SK-N-SH treated with all-trans-retinoic acid at 6 μM for 48 hours (cell line): ENCODE results near the gene WDR55.

Experiments used
- ATAC-seq: fragments of 200-7000 bp; cut with Tn5 transposase; 3 replicates; pipeline ENCODE4 v1.9.1; 2020; ENCODE audit warnings: mild to moderate bottlenecking, moderate library complexity
- CSDC2 ChIP-seq: fragments of 250-450 bp; sonication (Bioruptor Pico); IDR thresholded peaks from 2 replicates; pipeline ENCODE4 v1.5.0; 2020; ENCODE audit warnings: mild to moderate bottlenecking, moderate library complexity
- ESRRG ChIP-seq: fragments of 250-450 bp; sonication (Bioruptor Pico); IDR thresholded peaks from 2 replicates; pipeline ENCODE4 v1.6.1; 2021; ENCODE audit warnings: mild to moderate bottlenecking
- GLIS3 ChIP-seq: fragments of 250-450 bp; sonication (Bioruptor Pico); IDR thresholded peaks from 2 replicates; pipeline ENCODE4 v1.5.0; 2020; ENCODE audit warnings: mild to moderate bottlenecking, moderate library complexity
- OSR1 ChIP-seq: fragments of 250-450 bp; sonication (Bioruptor Pico); IDR thresholded peaks from 2 replicates; pipeline ENCODE4 v1.8.0; 2022; ENCODE audit warnings: moderate library complexity, mild to moderate bottlenecking, inconsistent platforms
- PATZ1 ChIP-seq: fragments of 250-450 bp; sonication (Bioruptor Pico); IDR thresholded peaks from 2 replicates; pipeline ENCODE4 v1.8.0; 2020; ENCODE audit warnings: mild to moderate bottlenecking, moderate library complexity, borderline replicate concordance
- TCF4 ChIP-seq: fragments of 250-450 bp; sonication (Bioruptor Pico); IDR thresholded peaks from 2 replicates; pipeline ENCODE4 v1.8.0; 2021; ENCODE audit warnings: mild to moderate bottlenecking, moderate library complexity, borderline replicate concordance
- TOX ChIP-seq: fragments of 250-450 bp; sonication (Bioruptor Pico); IDR thresholded peaks from 2 replicates; pipeline ENCODE4 v1.8.0; 2021; ENCODE audit warnings: mild to moderate bottlenecking, moderate library complexity, borderline replicate concordance
- TSHZ2 ChIP-seq: fragments of 250-450 bp; sonication (Bioruptor Pico); IDR thresholded peaks from 2 replicates; pipeline ENCODE4 v1.5.0; 2020; ENCODE audit warnings: mild to moderate bottlenecking, moderate library complexity
- ZFP3 ChIP-seq: fragments of 250-450 bp; sonication (Bioruptor Pico); IDR thresholded peaks from 2 replicates; pipeline ENCODE4 v1.5.0; 2020; ENCODE audit warnings: mild to moderate bottlenecking, moderate library complexity
- ZFP30 ChIP-seq: fragments of 450-650 bp; formaldehyde crosslinking; IDR thresholded peaks from 2 replicates; pipeline ENCODE4 v1.5.0; 2022; ENCODE audit warnings: mild to moderate bottlenecking, moderate library complexity
- ZNF565 ChIP-seq: fragments of 450-650 bp; formaldehyde crosslinking; conservative IDR thresholded peaks from 2 replicates; pipeline ENCODE4 v1.5.0; 2020; ENCODE audit warnings: low read depth, mild to moderate bottlenecking, moderate library complexity
- ZNF70 ChIP-seq: fragments of 450-650 bp; formaldehyde crosslinking; IDR thresholded peaks from 2 replicates; pipeline ENCODE4 v1.5.0; 2020; ENCODE audit warnings: mild to moderate bottlenecking, moderate library complexity
- ZNF8 ChIP-seq: fragments of 450-650 bp; formaldehyde crosslinking; IDR thresholded peaks from 2 replicates; pipeline ENCODE4 v1.5.0; 2020; ENCODE audit warnings: mild to moderate bottlenecking, moderate library complexity
- TF ChIP-seq, protein P1 (sequence below): fragments of 250-450 bp; sonication (Bioruptor Pico); IDR thresholded peaks from 2 replicates; pipeline ENCODE4 v1.5.1; 2021; ENCODE audit warnings: mild to moderate bottlenecking, moderate library complexity
- TF ChIP-seq, protein P2 (sequence below): fragments of 250-450 bp; sonication (Bioruptor Pico); IDR thresholded peaks from 2 replicates; pipeline ENCODE4 v1.8.0; 2021; ENCODE audit warnings: low read depth, mild to moderate bottlenecking, moderate library complexity, borderline replicate concordance

Gene WDR55

GRCh38 chr5:140671472-140672125 is 6.9 kb downstream of the WDR55 start:
- TF ChIP-seq TSHZ2 (no peak), ZNF565 (CRISPR knock-in tag) (no peak), PATZ1 (CRISPR knock-in tag) (no peak), GLIS3 (CRISPR knock-in tag) (no peak), ZNF8 (CRISPR knock-in tag) (no peak), ZFP30 (CRISPR knock-in tag) (no peak), CSDC2 (CRISPR knock-in tag) (no peak)
- TF ChIP-seq, protein P1, sequence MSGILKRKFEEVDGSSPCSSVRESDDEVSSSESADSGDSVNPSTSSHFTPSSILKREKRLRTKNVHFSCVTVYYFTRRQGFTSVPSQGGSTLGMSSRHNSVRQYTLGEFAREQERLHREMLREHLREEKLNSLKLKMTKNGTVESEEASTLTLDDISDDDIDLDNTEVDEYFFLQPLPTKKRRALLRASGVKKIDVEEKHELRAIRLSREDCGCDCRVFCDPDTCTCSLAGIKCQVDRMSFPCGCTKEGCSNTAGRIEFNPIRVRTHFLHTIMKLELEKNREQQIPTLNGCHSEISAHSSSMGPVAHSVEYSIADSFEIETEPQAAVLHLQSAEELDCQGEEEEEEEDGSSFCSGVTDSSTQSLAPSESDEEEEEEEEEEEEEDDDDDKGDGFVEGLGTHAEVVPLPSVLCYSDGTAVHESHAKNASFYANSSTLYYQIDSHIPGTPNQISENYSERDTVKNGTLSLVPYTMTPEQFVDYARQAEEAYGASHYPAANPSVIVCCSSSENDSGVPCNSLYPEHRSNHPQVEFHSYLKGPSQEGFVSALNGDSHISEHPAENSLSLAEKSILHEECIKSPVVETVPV (CRISPR knock-in tag), result no peak
- TF ChIP-seq, protein P2, sequence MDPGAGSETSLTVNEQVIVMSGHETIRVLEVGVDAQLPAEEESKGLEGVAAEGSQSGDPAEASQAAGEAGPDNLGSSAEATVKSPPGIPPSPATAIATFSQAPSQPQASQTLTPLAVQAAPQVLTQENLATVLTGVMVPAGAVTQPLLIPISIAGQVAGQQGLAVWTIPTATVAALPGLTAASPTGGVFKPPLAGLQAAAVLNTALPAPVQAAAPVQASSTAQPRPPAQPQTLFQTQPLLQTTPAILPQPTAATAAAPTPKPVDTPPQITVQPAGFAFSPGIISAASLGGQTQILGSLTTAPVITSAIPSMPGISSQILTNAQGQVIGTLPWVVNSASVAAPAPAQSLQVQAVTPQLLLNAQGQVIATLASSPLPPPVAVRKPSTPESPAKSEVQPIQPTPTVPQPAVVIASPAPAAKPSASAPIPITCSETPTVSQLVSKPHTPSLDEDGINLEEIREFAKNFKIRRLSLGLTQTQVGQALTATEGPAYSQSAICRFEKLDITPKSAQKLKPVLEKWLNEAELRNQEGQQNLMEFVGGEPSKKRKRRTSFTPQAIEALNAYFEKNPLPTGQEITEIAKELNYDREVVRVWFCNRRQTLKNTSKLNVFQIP (CRISPR knock-in tag), result no peak
- TF ChIP-seq, all 23 proteins: peak for 0
- ATAC-seq, result no peak

DNA sequence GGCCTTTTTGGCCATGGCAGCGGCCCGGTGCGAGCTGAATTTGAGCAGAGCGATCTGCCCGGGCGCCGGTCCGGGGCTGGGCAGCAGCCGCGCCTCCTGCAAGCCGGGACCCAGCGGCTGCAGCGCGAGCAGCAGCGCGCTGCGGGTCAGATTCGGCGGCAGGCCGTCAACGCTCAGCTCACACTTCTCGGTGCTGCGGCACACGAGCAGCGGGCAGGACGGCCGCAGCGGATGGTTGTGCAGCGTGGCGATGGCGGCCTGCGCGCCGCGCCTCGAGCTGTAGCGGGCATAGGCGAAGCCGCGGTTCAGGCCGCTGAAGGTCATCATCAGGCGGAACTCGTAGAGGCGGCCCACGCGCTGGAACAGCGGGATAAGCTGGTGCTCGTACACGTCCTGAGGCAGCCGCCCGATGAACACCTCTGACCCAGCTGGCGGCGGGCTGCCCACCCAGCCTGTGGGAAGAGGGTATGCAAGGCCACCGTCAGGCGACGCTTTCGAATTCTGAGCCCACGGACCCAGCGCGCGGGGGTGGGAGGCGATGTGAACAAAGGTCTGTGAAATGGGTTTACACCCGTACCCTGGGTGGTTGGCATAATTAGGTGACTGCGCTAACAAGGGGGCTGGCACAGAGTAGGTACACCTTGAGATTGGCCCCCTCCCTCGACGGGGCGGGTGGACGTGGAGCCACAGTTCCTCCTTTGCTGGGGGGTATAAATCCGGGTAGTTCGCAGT is 7.9 kb downstream of the WDR55 start:
- TF ChIP-seq GLIS3 (CRISPR knock-in tag) (no peak), ZNF8 (CRISPR knock-in tag) (no peak), TSHZ2 (no peak), OSR1 (no peak), TOX (CRISPR knock-in tag) (no peak), TCF4 (CRISPR knock-in tag) (no peak), CSDC2 (CRISPR knock-in tag) (no peak), ESRRG (no peak), ZFP3 (CRISPR knock-in tag) (no peak), ZNF70 (CRISPR knock-in tag) (no peak)
- TF ChIP-seq, protein P2 (CRISPR knock-in tag), result no peak
- ATAC-seq, result peak; percentile 6
